Measurements from ENCODE around the gene TACSTD2.

- TF ChIP-seq POLR2A (IDR thresholded peaks at IDR 0.05) (no peak), CTCF (IDR thresholded peaks at IDR 0.05) (no peak)
Observed at GRCh38 chr1:58608945-58609344, 31.9 kb upstream of the TACSTD2 start.
